Smooth muscle cell (in vitro differentiated cells): Measurements from ENCODE around the gene ALDOB. TPM values are rescaled to one million over a fixed set of nuclear protein-coding genes. Genes with fewer than 3 reads are reported as not detected.

Source experiments
- DNase-seq: peaks from one replicate; lab custom pipeline; 2025; ENCODE audit not compliant: unreplicated experiment; lab: John Stamatoyannopoulos, UW
- H2AFZ ChIP-seq: fragments of 200-600 bp; sonication (generic); 2 replicates; pipeline ENCODE4 v1.6.0; 2016; ENCODE audit warnings: antibody characterized with exemption, low read depth, mild to moderate bottlenecking
- H3F3A ChIP-seq: fragments of 200-600 bp; sonication (generic); 2 replicates; pipeline ENCODE4 v1.6.0; 2017; ENCODE audit warnings: antibody characterized with exemption, low read depth
- H3K27ac ChIP-seq: fragments of 200-600 bp; sonication (generic); 2 replicates; pipeline ENCODE4 v1.5.1; 2016; ENCODE audit warnings: low read depth, mild to moderate bottlenecking
- H3K27me3 ChIP-seq: fragments of 200-600 bp; sonication (generic); 2 replicates; pipeline ENCODE4 v1.6.1; 2016; ENCODE audit warnings: low read depth, mild to moderate bottlenecking
- H3K36me3 ChIP-seq: fragments of 200-600 bp; sonication (generic); 2 replicates; pipeline ENCODE4 v1.5.1; 2016; ENCODE audit warnings: low read depth
- H3K4me1 ChIP-seq: fragments of 200-600 bp; sonication (generic); 2 replicates; pipeline ENCODE4 v1.5.1; 2016; ENCODE audit warnings: low read depth
- H3K4me2 ChIP-seq: fragments of 200-600 bp; sonication (generic); 2 replicates; pipeline ENCODE4 v1.6.0; 2016; ENCODE audit warnings: mild to moderate bottlenecking
- H3K4me3 ChIP-seq: fragments of 200-600 bp; sonication (generic); 2 replicates; pipeline ENCODE4 v1.5.1; 2016; ENCODE audit warnings: mild to moderate bottlenecking
- H3K79me2 ChIP-seq: fragments of 200-600 bp; sonication (generic); 2 replicates; pipeline ENCODE4 v1.6.0; 2016; ENCODE audit warnings: low read depth, mild to moderate bottlenecking
- H3K9ac ChIP-seq: fragments of 200-600 bp; sonication (generic); 2 replicates; pipeline ENCODE4 v1.6.0; 2016; ENCODE audit warnings: low read depth
- H3K9me3 ChIP-seq: fragments of 200-600 bp; sonication (generic); replicated peaks from 2 replicates; pipeline ENCODE4 v1.5.1; 2016; ENCODE audit warnings: low read depth
- H4K20me1 ChIP-seq: fragments of 200-600 bp; sonication (generic); 2 replicates; pipeline ENCODE4 v1.6.0; 2016; ENCODE audit warnings: low read depth
- WGBS: methylation state at CpG from one replicate; pipeline ENCODE4 v1.1.7; 2016; ENCODE audit warnings: low lambda C conversion rate; 5-methylcytosine and 5-hydroxymethylcytosine counted together
- polyA plus RNA-seq: library from polyadenylated mRNA; unstranded; fragments of >200 nt; fragmentation: Nextera tagmentation; extraction: Ambion mirVana; gene quantifications from 2 replicates; pipeline ENCODE4 v1.2.1, GENCODE V29; 2016
- total RNA-seq: library from RNA; depleted of rRNA; stranded (reverse); fragments of >200 nt; gene quantifications from 2 replicates; pipeline ENCODE4 v1.2.3, GENCODE V29; 2014
- TF ChIP-seq, protein P1 (sequence below): fragments of 200-600 bp; sonication (generic); IDR thresholded peaks from 2 replicates; pipeline ENCODE4 v1.5.1; 2017; ENCODE audit warnings: borderline replicate concordance, mild to moderate bottlenecking, antibody characterized with exemption; ENCODE audit not compliant: insufficient read depth, poor library complexity, severe bottlenecking

Gene ALDOB
- total and polyA plus RNA-seq, 2 experiments from 2014 or later: not detected

DNA sequence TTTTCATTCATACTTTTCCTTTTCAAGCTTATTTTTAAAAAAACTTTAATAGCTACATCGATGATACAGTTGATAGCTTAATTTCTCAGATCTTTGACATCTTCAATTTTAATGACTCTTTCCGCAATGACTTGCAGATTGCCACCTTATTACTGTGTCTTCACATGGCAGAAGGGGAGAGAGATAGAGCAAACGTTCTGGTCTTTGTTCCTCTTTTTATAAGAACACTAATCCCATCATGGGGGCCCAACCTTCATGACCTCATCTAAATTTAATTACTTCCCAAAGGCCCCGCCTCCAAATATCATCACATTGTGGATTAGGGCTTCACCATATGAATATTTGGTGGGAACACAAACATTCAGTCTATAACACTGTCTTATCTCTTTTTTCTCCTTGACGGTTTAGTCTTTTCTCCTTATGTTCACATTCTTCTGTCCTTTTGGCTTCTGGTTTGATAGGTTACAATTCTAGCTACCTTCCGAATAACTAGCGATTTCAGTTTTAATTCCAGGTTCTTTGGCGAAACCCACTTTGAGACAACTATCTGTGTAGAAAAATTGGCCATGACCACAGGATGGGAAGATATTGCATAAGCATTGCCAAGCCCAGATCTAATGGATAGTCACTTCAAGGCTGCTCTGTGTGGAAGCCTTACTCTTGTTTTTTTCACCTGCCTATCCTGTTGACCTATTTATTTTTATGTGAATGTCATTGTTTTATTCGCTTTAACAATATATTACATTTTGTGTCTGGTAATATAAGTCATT is 31.9 kb downstream of the ALDOB start:
- H3F3A ChIP-seq: peaks cover 5% of the 10 kb centered on the region
- H3K27me3 ChIP-seq: no peaks in the 10 kb centered on the region
- H4K20me1 ChIP-seq: no peaks in the 10 kb centered on the region
- no peak overlapping the region for H2AFZ ChIP-seq
- no peak overlapping the region for H3K4me2 ChIP-seq
- H3K9ac ChIP-seq: no peak overlapping the region
- no peak for DNase-seq
- peak overlapping the region; percentile 15 for H3K4me3 ChIP-seq
- 95% methylated on average over 9 of the region's 9 CpGs for WGBS
- H3K79me2 ChIP-seq: peaks cover 43% of the 10 kb centered on the region
- peaks cover 77% of the 10 kb centered on the region for H3K36me3 ChIP-seq
- TF ChIP-seq, protein P1, sequence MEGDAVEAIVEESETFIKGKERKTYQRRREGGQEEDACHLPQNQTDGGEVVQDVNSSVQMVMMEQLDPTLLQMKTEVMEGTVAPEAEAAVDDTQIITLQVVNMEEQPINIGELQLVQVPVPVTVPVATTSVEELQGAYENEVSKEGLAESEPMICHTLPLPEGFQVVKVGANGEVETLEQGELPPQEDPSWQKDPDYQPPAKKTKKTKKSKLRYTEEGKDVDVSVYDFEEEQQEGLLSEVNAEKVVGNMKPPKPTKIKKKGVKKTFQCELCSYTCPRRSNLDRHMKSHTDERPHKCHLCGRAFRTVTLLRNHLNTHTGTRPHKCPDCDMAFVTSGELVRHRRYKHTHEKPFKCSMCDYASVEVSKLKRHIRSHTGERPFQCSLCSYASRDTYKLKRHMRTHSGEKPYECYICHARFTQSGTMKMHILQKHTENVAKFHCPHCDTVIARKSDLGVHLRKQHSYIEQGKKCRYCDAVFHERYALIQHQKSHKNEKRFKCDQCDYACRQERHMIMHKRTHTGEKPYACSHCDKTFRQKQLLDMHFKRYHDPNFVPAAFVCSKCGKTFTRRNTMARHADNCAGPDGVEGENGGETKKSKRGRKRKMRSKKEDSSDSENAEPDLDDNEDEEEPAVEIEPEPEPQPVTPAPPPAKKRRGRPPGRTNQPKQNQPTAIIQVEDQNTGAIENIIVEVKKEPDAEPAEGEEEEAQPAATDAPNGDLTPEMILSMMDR: no peak
- peaks cover 48% of the 10 kb centered on the region for H3K9me3 ChIP-seq
- H3K27ac ChIP-seq: no peak overlapping the region
- peaks cover 8% of the 10 kb centered on the region for H3K4me1 ChIP-seq

DNA sequence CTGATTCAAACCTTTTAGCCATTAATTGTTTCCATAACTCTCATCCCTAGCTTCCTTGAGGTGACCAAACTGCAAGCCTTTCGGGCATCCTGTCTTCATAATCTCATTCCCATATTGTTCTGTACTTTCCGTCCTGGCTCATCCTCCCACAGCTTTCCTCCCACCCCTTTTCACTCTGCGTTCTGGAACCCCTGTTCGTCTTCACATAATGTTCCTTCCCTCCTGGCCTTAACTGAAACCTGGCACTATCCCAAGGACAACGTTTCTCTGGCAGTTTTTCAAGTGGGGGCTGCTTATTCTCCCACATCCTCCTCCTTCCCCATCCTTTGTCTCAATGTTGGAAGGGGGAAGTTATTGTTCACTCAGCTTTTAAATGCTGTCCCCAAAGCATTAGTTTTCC is 35.5 kb downstream of the ALDOB start:
- Histone ChIP-seq H3K79me2 (peaks cover 73% of the 10 kb centered on the region), H3K4me2 (peak overlapping the region; percentile 84), H3K9ac (no peak overlapping the region), H3K4me3 (peak overlapping the region; percentile 96), H4K20me1 (no peaks in the 10 kb centered on the region), H3K4me1 (peaks cover 13% of the 10 kb centered on the region), H3F3A (no peaks in the 10 kb centered on the region), H3K36me3 (peaks cover 46% of the 10 kb centered on the region), H3K27me3 (no peaks in the 10 kb centered on the region), H2AFZ (no peak overlapping the region), H3K27ac (no peak overlapping the region), H3K9me3 (peaks cover 18% of the 10 kb centered on the region)
- TF ChIP-seq, protein P1: no peak
- DNase-seq: no peak
- 76% methylated on average over 5 of the region's 5 CpGs for WGBS

DNA sequence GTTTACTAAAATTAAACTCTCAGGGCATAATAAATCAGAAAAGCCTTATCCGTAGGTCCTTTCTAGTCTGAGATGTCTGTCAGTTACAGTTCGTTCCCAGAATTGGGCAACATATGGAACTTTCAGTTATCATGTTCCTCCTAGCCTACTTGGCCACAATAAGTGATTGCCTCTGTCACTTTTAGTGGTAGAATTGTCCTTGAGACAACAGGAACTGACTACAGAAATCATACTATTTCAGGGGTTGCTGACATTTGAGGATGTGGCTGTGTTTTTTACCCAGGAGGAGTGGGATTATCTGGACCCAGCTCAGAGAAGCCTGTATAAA is 36.0 kb downstream of the ALDOB start:
- 52% methylated on average over 2 of the region's 2 CpGs for WGBS
- H4K20me1 ChIP-seq: no peaks in the 10 kb centered on the region
- no peak overlapping the region for H2AFZ ChIP-seq
- no peak for DNase-seq
- peaks cover 13% of the 10 kb centered on the region for H3K4me1 ChIP-seq
- H3K79me2 ChIP-seq: peaks cover 78% of the 10 kb centered on the region
- no peaks in the 10 kb centered on the region for H3F3A ChIP-seq
- H3K9me3 ChIP-seq: peaks cover 16% of the 10 kb centered on the region
- peak overlapping the region; percentile 84 for H3K4me2 ChIP-seq
- H3K36me3 ChIP-seq: peaks cover 45% of the 10 kb centered on the region
- no peak overlapping the region for H3K27ac ChIP-seq
- TF ChIP-seq, protein P1: no peak
- H3K9ac ChIP-seq: peak overlapping the region; percentile 95
- no peaks in the 10 kb centered on the region for H3K27me3 ChIP-seq
- H3K4me3 ChIP-seq: peak overlapping the region; percentile 96
